ENCODE data around the gene DTX2. TPM values are rescaled to one million over a fixed set of nuclear protein-coding genes. Genes with fewer than 3 reads are reported as not detected.
"Not testable (repeated sequence)": the region's sequence is repeated elsewhere in the genome, so short reads cannot be mapped to it uniquely, and the experiment has no call there.

The DTX2 gene
- total RNA-seq, 2 experiments from 2014 or later = 9.6 to 27.8 TPM

- Histone ChIP-seq H3K4me1 (ENCODE audit: insufficient read depth, low read length, poor library complexity, severe bottlenecking) (no peaks in the 10 kb centered on the region), H3K36me3 (ENCODE audit: insufficient read depth, low read length) (no peaks in the 10 kb centered on the region), H3K9me2 (ENCODE audit: insufficient read depth, low read length) (no peaks in the 10 kb centered on the region), H3K9me3 (ENCODE audit: low read length) (no peaks in the 10 kb centered on the region), H3K27ac (ENCODE audit: low read depth, low read length, poor library complexity, severe bottlenecking) (no peak overlapping the region), H3K79me2 (ENCODE audit: insufficient read depth, low read depth, low read length) (no peaks in the 10 kb centered on the region), H3K4me3 (ENCODE audit: low read depth, low read length, poor library complexity, severe bottlenecking) (no peak overlapping the region), H2AFZ (ENCODE audit: low read length) (no peak overlapping the region), H4K20me1 (ENCODE audit: insufficient read depth, low read length) (no peaks in the 10 kb centered on the region), H3K4me2 (ENCODE audit: low read length) (no peak overlapping the region)
- ChIA-PET CTCF (ENCODE audit: unreplicated experiment) (no interaction called here), POLR2A (interaction anchor here (1.3 kb wide), 1 partner anchor 12 kb away, joined by 3 read pairs; no protein-coding TSS in a partner anchor)
- DNase-seq (ENCODE audit: low spot score) = no peak
- TF ChIP-seq EZH2phosphoT487 (IDR thresholded peaks at IDR 0.05; ENCODE audit: borderline replicate concordance, low read depth, low read length) = no peak
- TF ChIP-seq CTCF (conservative IDR thresholded peaks at IDR 0.05; ENCODE audit: low read length) = no peak
- intact Hi-C loops (cut with micrococcal nuclease; ENCODE audit: unreplicated experiment) = no loop called here
- BruUV-seq (replicated peaks) = no TSS peak
These were observed 36.4 kb upstream of the DTX2 start for GRCh38 chr7:76425156-76425555.

DNA sequence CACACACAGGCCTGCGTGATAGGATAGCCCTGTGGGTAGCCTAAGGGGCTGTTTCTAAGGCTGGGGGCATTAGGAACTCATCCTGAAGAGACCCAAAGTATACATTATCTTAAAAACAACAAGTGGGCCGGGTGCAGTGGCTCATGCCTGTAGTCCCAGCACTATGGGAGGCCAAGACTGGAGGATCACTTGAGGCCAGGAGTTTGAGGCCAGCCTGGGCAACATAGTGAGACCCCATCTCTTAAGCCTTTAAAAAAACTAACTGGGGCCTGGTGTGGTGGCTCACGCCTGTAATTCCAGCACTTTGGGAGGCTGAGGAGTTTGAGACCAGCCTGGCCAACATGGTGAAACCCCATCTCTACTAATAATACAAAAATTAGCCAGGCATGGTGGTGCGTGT, 36.0 kb upstream of the DTX2 start:
- H3K79me2 ChIP-seq (ENCODE audit: insufficient read depth, low read depth, low read length); BruUV-seq (replicated peaks); H3K4me1 ChIP-seq (ENCODE audit: insufficient read depth, low read length, poor library complexity, severe bottlenecking); intact Hi-C loops (cut with micrococcal nuclease; ENCODE audit: unreplicated experiment); H4K20me1 ChIP-seq (ENCODE audit: insufficient read depth, low read length); H3K4me3 ChIP-seq (ENCODE audit: low read depth, low read length, poor library complexity, severe bottlenecking); H2AFZ ChIP-seq (ENCODE audit: low read length); H3K36me3 ChIP-seq (ENCODE audit: insufficient read depth, low read length); H3K4me2 ChIP-seq (ENCODE audit: low read length); DNase-seq (ENCODE audit: low spot score); H3K9me2 ChIP-seq (ENCODE audit: insufficient read depth, low read length); H3K9me3 ChIP-seq (ENCODE audit: low read length); H3K27ac ChIP-seq (ENCODE audit: low read depth, low read length, poor library complexity, severe bottlenecking); CTCF ChIA-PET (ENCODE audit: unreplicated experiment): not testable (repeated sequence)
- POLR2A ChIA-PET = interaction anchor here (1.3 kb wide), 1 partner anchor 12 kb away, joined by 3 read pairs; no protein-coding TSS in a partner anchor

GRCh38 chr7:76426246-76426645, 35.3 kb upstream of the DTX2 start:
- Histone ChIP-seq H4K20me1 (ENCODE audit: insufficient read depth, low read length) (no peaks in the 10 kb centered on the region), H3K9me3 (ENCODE audit: low read length) (no peaks in the 10 kb centered on the region), H3K4me1 (ENCODE audit: insufficient read depth, low read length, poor library complexity, severe bottlenecking) (no peaks in the 10 kb centered on the region), H3K36me3 (ENCODE audit: insufficient read depth, low read length) (no peaks in the 10 kb centered on the region), H3K9me2 (ENCODE audit: insufficient read depth, low read length) (no peaks in the 10 kb centered on the region), H3K79me2 (ENCODE audit: insufficient read depth, low read depth, low read length) (no peaks in the 10 kb centered on the region), H3K4me2 (ENCODE audit: low read length) (no peak overlapping the region), H2AFZ (ENCODE audit: low read length) (no peak overlapping the region), H3K4me3 (ENCODE audit: low read depth, low read length, poor library complexity, severe bottlenecking) (no peak overlapping the region), H3K27ac (ENCODE audit: low read depth, low read length, poor library complexity, severe bottlenecking) (no peak overlapping the region)
- POLR2A ChIA-PET = no interaction called here
- TF ChIP-seq CTCF (conservative IDR thresholded peaks at IDR 0.05; ENCODE audit: low read length) = no peak
- TF ChIP-seq EZH2phosphoT487 (IDR thresholded peaks at IDR 0.05; ENCODE audit: borderline replicate concordance, low read depth, low read length) = no peak
- no peak for DNase-seq (ENCODE audit: low spot score)
- BruUV-seq (replicated peaks) = no TSS peak
- CTCF ChIA-PET (ENCODE audit: unreplicated experiment) = no interaction called here
- intact Hi-C loops (cut with micrococcal nuclease; ENCODE audit: unreplicated experiment) = no loop called here

Data from OCI-LY7 (cell line).